ENCODE measurements around the gene SEPTIN3.

DNA sequence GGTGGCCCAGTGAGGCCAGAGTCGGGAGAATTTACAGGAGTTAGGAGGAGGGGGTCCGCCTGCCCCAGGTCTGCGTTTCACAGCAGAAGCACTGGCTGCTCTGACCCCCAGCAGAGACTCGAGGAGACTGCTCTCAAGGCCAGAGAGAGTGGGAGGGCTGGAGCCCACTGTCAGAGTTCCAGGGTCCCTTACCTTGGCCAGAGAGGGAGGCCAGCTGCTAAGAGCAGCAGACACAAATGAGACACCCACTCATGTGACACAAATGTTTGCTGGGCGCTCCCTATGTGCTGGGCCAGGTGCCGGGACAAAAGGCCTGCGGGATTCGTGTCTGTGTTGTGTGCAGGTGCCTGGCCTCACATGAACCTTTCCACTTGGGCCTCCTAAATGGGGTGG lies 39.8 kb upstream of the SEPTIN3 start:
- TF ChIP-seq, protein P1, sequence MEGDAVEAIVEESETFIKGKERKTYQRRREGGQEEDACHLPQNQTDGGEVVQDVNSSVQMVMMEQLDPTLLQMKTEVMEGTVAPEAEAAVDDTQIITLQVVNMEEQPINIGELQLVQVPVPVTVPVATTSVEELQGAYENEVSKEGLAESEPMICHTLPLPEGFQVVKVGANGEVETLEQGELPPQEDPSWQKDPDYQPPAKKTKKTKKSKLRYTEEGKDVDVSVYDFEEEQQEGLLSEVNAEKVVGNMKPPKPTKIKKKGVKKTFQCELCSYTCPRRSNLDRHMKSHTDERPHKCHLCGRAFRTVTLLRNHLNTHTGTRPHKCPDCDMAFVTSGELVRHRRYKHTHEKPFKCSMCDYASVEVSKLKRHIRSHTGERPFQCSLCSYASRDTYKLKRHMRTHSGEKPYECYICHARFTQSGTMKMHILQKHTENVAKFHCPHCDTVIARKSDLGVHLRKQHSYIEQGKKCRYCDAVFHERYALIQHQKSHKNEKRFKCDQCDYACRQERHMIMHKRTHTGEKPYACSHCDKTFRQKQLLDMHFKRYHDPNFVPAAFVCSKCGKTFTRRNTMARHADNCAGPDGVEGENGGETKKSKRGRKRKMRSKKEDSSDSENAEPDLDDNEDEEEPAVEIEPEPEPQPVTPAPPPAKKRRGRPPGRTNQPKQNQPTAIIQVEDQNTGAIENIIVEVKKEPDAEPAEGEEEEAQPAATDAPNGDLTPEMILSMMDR (conservative IDR thresholded peaks at IDR 0.05; ENCODE audit: low read length): no peak
- no peak for TF ChIP-seq EZH2phosphoT487 (IDR thresholded peaks at IDR 0.05; ENCODE audit: borderline replicate concordance)
